Kidney tubule cell (primary cell): ENCODE data around the gene ESYT3.
"Not testable (repeated sequence)": the region's sequence is repeated elsewhere in the genome, so short reads cannot be mapped to it uniquely, and the experiment has no call there.

Experiments used
- DNase-seq: peaks from one replicate; pipeline ENCODE4 v3.0.0-alpha.2; 2018; ENCODE audit warnings: low spot score

The ESYT3 gene

DNA sequence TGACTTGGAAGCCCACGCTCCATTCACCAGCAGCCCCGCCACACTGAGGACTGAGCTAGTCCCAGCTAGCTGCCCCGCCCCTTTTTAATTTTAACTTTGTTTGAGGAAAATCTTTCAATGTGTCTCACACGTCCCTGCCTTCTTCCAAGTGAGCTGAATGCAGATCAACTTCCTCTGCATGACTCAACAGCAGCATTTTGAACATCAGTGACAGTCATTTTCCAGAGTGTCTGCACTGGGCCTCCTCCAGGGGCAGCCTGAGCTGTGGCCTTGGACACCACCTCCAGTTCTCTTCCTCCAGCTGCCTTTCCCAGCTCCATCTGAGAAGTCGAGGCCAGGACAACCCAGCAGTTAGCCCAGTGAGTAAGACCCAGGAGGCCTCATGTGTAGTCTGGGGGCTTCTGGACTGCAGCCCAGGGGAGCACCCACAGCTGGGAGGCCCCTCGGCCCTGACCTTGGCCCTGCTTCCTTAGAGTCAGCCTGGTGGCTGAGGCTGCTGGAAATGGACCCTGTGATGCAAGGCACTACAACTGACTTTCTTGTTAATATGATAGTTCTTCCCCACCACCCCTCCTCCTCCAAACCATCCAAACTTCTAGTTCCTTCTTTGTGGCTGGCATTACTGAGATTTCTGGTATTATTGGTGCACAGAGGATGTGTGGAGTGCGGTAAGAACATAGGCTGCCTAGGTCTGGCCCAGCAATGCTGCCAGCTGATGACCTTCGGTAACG is 21.4 kb upstream of the ESYT3 start:
- peak; percentile 78 for DNase-seq

DNA sequence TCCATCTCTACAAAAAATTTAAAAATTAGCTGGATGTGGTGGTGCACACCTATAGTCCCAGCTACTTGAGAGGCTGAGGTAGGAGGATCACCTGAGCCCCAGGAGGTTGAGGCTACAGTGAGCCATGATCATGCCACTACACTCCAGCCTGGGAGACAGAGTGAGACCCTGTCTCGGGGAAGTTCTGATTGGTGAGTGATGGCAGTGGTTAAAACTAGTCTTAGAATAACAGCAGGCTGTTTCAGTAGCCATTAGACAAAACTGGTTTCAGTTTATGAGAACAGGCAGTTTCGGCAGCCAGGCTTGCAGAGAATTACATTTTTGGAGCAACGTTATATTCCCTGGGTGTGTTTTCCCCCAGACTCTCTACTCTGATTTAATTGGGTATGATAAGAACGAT is 18.2 kb upstream of the ESYT3 start:
- not testable (repeated sequence) for DNase-seq

DNA sequence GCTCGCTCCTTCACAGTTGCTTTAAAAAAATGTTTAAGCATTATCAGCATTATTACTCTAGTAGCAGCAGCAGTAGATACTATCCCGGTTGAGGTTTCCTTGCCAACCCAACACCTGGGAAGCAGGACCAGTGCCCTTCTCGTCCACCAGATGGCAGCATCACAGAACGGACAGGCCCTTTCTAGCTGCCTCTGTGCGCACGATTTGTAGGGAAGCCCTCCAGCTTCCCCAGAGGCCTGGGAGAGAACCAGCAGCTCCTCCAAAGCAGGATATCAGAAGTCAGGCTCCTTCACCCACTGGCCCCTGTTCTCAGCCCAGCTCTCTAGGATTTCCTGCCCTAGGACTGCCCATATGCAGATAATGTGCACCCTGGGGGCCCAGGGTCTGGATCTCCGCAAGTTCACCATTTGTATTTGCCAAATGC is 16.8 kb upstream of the ESYT3 start:
- peak; percentile 83 for DNase-seq

DNA sequence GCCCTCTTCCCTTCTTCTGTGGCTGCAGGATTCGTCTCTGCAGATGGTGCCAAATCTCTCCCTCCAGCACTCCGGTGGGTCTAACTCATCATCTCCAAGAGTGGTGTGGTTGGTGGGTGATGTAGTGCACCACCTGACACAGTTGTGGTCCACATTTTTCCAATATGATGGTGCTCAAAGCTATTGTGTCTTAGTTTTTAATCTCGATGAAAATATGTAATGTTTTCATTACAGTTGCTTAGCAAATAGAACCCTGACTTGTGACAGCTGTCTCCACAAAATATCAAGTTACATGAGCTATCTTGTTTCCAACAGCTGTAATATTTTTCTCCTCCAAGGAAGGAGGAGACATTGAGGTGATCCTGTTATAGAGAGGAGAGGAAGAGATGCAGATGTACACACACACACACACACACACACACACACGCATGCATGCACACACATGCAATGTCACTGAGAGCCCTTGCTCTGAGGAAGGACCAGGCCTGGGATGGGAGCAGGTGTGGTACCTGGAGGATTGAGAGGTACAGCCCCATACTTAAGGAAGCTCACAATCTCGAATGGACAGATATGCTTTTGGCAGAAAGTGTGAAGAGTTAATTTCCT is 15.7 kb upstream of the ESYT3 start:
- DNase-seq: no peak

DNA sequence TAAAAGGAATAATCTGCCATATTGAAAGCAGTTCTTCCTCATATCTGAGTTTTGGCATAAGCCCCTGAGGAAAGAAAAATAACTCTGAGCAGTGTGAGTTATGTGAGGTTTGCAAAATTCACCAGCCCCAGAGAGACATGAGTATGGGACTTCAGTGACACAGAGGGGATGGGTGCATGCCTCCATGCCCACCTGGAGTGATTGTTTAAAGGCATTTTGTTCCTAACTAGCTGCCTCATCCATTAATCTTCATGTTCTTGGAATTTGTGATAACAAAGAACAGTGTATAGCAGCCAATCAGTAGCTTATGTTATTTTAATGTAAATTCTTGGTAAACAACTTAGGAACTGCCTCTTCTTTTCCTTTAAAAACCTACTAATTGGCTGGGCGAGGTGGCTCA is 11.1 kb upstream of the ESYT3 start:
- DNase-seq: no peak

DNA sequence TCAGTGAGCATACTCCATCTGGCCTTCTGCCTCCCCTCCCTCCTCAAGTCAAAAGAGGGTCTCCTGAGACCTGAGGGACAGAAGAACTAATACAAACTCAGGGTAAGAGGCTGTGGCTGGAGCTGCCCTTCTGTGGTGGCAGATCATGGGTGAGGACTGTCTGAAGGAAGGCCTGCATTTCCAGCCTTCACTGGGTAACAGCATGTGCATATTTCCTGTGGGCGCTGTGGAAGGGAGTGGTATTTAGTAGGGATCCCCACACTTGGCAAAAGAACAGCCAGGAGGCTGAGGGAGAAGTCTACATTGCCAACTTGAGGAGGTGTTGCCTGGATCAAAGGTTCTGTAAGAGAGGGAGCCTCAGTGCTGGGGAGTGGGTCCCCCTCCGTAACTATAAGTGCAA is 10.1 kb upstream of the ESYT3 start:
- DNase-seq: no peak

DNA sequence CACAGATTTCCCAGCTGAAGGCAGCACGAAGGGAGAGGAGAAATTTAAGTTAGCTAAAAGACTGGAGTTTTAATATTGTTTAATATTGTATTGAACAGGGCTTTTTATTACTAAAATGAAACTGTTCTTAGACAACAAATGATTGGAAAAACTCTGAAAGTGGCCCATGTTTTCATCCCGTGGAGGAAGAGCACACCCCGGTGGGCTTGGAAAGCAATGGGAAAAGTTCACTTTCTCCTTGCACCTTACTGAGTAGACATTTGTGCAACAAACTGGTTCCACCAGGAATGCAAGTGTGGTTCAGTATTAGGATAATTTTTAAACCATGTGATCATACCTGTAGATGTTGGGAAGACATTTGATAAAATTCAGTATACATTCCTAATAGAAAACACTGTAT is 8.2 kb upstream of the ESYT3 start:
- peak; percentile 46 for DNase-seq

DNA sequence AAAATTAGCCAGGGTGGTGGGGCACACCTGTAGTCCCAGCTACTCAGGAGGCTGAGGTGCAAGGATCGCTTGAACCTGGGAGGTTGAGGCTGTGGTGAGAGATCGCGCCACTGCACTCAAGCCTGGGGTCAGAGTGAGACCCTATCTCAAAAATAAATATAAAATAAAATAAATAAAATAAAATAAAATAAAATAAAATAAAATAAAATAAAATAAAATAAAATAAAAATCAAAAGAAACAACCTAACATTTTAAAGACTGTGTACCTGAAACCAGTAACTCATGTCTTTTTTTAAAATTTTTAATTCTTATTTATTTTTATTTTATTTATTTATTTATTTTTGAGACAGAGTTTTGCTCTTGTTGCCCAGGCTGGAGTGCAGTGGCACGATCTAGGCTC is 7.7 kb upstream of the ESYT3 start:
- not testable (repeated sequence) for DNase-seq

DNA sequence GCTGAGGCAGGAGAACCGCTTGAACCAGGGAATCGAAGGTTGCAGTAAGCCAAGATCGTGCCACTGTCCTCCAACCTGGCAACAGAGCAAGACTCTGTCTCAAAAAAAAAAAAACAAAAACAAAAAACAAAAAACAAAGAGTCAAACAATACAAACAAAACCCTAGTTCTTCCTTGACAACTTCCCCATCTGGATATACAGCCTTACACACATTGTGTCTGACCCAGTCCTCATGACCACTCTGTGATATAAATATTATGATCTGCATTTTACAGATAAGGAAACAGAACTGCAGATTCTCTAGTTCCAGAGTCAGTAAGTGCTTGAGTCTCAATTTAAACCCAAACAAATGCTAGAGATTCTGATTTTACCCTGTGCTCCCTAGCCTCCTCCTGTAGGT is 4.8 kb upstream of the ESYT3 start:
- DNase-seq: no peak

DNA sequence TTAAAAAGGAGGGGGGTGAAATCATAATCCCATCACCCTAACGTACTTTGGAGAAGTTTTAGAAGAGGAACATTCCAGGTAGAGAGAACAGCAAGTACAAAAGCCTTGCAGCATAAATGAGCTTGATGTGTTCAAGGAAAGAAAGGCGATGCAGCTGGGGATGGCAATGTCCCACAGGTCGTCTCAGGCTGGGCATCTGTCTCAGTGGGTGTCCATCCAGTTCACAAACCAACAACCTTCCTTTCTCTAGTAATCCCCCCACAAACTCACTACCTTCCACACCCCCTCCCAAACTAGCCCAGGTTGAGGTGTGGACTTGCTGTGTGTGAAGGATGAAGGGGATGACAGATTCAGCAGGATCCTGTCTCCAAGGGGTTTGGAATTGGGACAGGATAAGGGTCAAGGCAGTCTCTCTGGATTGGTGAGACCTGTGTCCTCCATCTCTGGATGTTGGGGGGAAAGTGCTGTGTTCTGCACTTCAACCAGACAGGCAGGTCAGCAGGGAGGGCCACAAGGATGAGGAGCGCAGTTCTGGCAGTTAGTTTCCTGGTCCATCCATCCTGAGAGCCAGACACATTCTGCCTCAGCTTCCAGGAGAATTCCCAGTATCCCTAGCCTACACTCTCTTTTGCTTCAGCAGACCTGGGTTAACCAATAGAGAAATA is 1.7 kb upstream of the ESYT3 start:
- no peak for DNase-seq

DNA sequence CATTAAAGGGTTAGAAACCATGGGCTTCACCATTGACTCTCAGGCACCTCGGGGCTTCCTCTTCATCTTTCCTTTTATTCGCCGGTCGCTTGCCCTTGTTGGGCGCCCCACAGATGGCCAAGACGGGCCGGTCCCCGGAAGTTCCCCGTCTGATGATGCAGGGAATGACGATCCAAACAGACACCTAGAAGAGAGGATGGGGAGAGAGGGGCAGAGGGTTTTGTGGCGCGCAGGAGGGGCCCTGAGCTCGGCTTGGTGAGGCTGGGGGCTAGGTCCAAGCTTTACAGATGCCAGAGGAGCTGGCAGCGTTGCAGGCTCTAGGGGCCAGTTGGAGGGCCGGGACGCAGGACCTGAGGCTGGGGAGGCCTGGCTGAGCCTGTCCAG is 532 bp upstream of the ESYT3 start:
- DNase-seq: no peak

DNA sequence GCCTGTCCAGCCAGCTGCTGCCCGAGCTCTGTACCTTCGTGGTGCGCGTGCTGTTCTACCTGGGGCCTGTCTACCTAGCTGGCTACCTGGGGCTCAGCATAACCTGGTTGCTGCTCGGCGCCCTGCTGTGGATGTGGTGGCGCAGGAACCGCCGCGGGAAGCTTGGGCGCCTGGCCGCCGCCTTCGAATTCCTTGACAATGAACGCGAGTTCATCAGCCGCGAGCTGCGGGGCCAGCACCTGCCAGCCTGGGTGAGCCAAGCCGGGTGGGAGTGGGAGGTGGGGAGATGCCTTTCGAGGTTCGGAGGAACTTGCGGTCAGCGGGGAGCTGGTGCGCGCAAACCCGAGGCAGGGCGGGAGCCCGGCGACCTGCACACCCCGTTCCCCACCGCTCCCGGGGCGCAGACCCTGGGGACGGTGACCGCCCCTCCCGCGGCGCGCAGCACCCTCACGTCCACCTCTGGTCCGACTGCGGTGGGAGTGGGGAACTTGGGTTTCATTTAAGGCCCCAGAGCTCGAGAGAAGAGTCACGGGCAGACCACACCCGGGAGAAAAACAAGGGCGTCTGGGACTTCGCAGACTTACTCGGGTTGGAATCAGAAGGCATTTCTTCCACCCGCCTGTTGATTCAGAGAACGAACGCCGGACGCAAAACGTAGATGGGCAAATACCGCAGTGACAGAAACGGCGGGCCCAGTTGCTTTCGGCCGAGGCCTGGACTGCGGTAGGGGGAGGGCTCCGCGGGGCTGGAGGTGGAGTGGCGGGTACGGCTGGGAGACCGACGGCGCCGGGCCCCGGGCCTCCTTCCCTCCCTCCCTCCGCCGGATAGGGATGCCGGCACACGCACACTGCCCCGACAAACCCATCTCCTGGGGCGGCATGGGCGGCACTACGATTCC is 708 bp downstream of the ESYT3 start:
- peak; percentile 51 for DNase-seq

DNA sequence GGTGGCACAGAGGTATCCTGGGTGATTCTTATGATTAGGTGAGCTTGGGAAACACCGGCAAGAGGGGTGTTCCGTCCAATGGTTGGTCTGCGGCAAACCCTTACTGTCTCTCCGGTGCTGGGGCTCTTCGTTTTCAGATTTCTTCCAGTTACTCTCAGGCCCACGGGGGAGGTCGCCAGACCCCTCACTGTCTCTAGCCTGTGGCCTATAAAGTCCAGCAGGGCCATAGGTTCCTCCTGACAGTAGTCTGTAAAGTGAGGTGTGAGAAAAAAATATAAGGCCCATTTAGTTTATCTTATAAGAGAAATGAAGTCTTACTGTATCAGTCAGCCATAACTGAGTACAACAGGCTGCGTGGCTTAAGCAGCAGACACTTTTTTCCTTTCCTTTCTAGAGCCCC is 1.4 kb downstream of the ESYT3 start:
- DNase-seq: no peak

DNA sequence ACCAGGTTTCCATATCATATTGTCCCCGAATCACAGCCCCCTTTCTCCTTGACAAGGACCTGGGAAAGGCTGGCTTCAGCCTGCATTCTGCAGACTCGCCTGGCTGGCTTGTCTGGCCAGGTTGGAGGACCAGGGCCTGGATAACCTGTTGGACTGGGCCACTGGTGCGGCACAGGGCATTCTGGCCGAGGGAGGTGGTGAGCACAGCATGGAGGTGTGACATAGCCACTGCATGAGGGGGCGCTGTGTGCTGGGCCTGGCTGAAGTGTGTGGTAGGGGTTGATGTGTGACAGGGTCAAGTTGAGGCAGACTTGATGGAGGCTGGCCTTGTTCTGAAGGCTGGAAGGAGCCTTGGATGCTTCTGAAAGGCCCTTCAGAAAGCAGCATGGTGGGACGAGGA is 2.9 kb downstream of the ESYT3 start:
- DNase-seq: no peak

DNA sequence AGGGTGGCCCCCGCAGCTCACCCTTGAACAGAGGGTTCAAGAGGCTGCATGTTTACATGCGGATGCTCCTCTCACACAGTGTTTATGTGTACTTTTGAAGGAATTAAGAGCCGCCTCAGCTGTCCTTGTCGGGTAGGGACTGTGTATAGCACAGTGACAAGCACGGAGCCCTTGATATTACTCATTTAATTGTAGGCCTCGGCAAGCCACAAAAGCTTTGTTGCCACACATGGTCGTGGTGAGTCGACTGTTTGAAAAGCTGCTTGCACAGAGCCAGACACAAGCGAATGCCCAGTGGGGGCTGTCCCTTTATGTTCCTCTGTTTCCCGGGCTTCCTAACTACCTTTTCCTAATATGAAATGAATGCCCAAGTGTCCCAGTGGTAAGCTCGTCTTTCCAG is 4.5 kb downstream of the ESYT3 start:
- no peak for DNase-seq

DNA sequence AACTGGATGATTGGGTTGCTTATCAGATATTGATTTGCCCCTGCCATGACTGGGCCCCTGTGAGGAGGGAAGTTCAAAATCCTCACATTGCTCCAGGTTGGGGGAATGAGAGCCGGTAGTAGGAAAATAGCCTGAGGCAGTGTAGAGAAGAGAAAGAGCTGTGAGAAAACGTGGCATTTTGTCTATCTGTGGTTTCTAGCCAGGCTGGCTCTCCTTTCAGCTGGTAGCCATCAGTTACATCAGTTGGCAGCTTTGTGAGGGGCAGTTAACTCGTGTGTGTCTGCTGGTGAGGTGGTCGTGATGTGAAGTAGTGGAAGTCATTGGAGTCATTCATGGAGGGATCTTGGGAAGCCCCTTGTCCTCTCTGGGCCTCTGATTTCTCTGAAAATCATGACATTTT is 5.2 kb downstream of the ESYT3 start:
- DNase-seq: no peak

DNA sequence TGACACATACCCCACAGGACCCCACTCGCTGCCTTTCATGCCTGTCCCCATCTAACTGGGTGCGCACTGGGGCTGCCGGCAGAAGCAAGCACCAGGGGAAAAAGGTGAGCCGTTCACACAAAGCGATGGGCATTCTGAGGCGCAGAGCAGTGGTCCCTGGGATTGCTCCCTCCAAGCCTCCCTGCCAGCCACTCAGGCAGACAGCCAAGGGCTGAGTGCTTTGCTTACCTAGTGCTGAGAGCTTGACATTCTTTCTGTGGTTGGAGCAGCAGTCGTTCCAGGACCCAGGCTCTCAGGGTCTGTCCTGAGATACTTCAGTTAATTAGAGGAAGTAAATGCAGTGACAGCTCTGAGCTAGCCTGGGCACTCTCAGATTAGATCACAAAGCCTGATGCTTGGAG is 5.7 kb downstream of the ESYT3 start:
- DNase-seq: peak; percentile 51

DNA sequence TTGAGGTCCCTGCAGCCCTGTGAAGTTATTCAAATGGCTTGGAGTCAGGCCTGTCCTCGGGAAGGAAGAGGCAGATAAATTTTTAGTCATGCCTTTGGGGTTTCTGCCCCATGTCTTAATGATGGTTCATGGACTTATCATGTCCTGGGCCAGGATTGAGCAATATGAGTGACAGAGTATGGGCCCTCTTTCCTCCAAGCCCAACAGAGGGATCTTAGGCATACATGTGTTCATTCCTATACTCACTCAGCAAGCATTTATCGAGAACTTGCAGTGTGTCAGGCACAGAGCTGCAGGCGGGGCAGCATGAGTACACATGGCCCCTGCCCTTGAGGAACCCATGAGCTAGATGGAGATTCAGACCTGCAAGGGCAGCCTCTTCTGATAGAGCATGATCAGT is 6.2 kb downstream of the ESYT3 start:
- DNase-seq: peak; percentile 13

DNA sequence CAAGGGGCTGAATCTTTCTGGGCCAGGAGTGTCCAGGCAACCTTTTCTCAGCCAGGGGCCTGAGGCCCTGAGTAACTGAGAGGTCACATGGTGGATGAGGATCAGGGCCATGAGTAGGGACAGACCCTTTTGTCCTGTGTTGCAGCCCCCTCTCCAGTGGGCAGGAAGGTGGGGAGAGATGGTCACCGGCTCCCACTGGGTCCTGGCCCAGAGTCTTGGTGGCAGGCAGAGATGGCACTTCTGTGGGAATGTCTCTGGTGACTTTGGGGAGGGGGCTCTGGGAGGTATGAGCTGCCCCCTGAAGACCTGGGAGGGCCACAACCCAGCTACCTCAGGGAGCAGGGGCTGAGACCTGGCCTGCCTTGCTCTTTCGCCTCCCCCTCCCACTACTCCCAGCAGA is 6.8 kb downstream of the ESYT3 start:
- DNase-seq: no peak

DNA sequence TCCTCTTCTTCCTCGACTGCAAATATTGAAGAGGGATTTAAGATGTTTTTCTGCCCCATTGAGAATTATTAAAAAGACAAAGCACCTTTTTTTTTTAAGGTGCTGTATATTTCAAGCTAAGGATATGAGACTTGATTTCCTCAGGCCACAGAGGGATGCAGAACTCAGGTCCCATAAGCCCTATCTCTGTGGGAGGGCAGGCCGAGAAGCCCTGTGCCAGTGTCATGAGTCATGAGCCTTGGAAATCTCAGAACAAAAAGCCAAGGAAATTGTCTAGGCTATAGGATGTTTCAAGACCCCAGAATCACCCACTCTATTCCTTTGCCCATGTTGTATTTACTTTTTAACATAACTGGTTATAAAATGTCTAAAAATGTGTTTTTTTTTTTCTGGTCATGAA is 7.3 kb downstream of the ESYT3 start:
- DNase-seq: peak; percentile 39

DNA sequence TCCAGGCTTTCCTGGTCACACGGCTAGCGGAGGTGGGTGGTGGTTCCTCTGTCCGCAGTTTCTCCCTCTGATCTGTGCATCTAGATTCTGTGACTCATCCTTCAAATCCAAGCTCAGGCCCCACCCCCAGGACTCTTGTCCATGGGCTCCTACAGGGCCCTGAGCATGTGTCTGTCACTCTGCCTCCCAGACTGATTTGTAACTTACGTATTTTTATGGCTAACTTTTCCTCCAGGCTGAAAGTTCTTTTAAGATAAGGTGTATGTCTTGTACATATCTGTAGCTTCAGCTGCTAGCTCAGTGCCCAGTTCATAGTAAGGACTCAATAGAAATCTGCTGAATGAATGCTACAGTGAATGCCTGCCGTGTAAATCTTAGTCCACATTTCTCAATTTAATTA is 8.0 kb downstream of the ESYT3 start:
- DNase-seq: peak; percentile 51

DNA sequence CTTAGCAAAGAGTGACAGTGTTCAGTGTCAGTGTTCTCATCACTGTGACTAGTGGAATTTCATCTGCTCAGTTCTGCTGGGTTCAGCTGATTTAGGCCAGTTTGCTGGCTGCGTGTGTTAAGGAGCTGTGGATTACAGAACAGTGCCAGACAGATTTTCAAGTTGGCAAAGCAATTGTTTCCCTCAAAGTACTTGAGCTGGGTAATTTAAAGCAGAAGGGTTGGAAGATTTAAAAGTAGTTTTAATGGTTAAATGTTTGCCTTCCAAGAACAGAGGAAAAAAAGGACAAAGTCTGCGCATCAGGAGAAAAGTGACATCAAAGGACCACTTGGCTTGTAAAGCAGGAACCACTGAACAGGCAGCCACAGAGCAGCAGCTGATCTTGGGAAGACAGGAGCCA is 8.7 kb downstream of the ESYT3 start:
- no peak for DNase-seq
